ENCODE results near the gene USP47. TPM values are rescaled to one million over a fixed set of nuclear protein-coding genes. Genes with fewer than 3 reads are reported as not detected.

USP47 gene
- total RNA-seq, 1 experiment from 2014 or later, result 45.9 TPM

DNA sequence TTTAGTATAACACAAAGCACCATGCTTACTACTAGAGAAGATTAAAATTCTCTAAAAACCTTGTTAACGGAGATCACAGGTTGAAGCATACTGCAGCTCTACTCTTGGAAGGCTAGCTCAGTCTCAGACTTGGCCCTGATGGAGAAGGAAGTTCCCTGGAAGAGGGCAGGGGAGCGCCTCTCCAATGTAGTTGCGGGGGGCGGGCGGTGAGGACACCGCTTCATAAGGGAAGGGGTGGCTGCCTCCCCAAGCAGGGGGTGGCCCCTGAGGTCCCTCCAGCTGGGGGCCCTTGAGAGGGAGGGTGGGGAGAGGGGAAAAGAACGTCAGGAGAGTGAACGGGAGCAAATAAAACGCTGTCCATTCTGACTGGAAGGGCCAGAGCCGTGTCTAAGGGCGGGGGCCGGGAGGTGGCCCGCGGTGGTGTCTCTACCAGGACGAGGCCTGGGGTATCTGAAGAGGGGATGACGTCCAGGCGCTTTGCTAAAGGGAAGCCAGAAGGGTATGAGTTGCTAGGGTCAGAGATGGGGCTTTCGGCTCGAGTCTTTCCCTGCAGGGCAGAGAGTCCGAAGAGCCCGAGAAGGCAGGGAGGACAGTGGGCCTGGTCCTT is 553 bp upstream of the USP47 start:
- H3K36me3 ChIP-seq (ENCODE audit: insufficient read depth, low read length, poor library complexity, severe bottlenecking), result no peaks in the 10 kb centered on the region
- ChIA-PET CTCF (no interaction called here), POLR2A (ENCODE audit: low non-redundant PET) (interaction anchor here (0.6 kb wide), 1 partner anchor 15 kb away, joined by 4 read pairs; no protein-coding TSS in a partner anchor)
- H3K27me3 ChIP-seq (replicated peaks; ENCODE audit: insufficient read depth, low read depth, low read length, poor library complexity), result no peaks in the 10 kb centered on the region
- TF ChIP-seq, protein P1, sequence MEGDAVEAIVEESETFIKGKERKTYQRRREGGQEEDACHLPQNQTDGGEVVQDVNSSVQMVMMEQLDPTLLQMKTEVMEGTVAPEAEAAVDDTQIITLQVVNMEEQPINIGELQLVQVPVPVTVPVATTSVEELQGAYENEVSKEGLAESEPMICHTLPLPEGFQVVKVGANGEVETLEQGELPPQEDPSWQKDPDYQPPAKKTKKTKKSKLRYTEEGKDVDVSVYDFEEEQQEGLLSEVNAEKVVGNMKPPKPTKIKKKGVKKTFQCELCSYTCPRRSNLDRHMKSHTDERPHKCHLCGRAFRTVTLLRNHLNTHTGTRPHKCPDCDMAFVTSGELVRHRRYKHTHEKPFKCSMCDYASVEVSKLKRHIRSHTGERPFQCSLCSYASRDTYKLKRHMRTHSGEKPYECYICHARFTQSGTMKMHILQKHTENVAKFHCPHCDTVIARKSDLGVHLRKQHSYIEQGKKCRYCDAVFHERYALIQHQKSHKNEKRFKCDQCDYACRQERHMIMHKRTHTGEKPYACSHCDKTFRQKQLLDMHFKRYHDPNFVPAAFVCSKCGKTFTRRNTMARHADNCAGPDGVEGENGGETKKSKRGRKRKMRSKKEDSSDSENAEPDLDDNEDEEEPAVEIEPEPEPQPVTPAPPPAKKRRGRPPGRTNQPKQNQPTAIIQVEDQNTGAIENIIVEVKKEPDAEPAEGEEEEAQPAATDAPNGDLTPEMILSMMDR (conservative IDR thresholded peaks at IDR 0.05; ENCODE audit: low read depth, low read length), result no peak
- no peak for TF ChIP-seq EZH2 (IDR thresholded peaks at IDR 0.05; ENCODE audit: borderline replicate concordance, low read depth, low read length, poor library complexity, severe bottlenecking)
- no peaks in the 10 kb centered on the region for H3K9me3 ChIP-seq (ENCODE audit: low read depth, low read length, poor library complexity, severe bottlenecking)
- H3K4me1 ChIP-seq (ENCODE audit: insufficient read depth, low read length, poor library complexity, severe bottlenecking), result peaks cover 17% of the 10 kb centered on the region
- H3K4me3 ChIP-seq (ENCODE audit: low read depth, low read length, poor library complexity, severe bottlenecking), result peak overlapping the region; percentile 96
- peak; percentile 38 for DNase-seq (ENCODE audit: low spot score)
- peak overlapping the region; percentile 98 for H3K27ac ChIP-seq (ENCODE audit: low read depth, low read length, poor library complexity, severe bottlenecking)
- TSS peak; percentile 70 for BruUV-seq (replicated peaks)
- intact Hi-C loops (cut with micrococcal nuclease; ENCODE audit: unreplicated experiment), result no loop called here

DNA sequence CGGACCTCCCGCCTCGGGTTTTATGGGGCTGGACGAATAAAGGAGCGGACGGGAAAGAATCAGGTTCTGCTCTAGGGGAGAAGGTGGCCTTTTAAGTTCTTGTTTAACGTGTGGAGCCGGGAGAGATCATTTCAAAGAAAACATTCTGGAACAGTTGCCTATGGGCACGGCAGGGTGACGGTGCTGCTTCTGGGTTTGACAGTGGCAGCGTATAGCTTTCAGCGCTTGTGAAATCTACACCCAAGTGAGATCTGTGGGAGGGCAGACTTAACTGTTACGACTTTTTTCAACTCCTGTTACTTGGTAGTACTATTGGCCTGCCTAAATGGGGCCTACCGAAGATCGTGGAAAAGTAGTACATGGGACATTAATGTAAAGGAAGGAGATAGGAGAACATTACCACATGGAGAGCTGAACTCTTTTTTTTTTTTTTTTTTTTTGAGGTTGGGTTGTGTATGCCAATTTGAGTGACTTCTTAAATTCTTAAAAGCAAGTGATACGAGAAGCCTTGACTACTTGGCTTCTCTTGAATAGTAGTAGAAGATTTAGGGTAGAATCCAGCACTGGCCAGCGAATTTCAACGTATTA is 743 bp downstream of the USP47 start:
- H3K27ac ChIP-seq (ENCODE audit: low read depth, low read length, poor library complexity, severe bottlenecking), result peak overlapping the region; percentile 98
- peaks cover 17% of the 10 kb centered on the region for H3K4me1 ChIP-seq (ENCODE audit: insufficient read depth, low read length, poor library complexity, severe bottlenecking)
- H3K27me3 ChIP-seq (replicated peaks; ENCODE audit: insufficient read depth, low read depth, low read length, poor library complexity), result no peaks in the 10 kb centered on the region
- H3K4me3 ChIP-seq (ENCODE audit: low read depth, low read length, poor library complexity, severe bottlenecking), result peak overlapping the region; percentile 96
- peak; percentile 88 for DNase-seq (ENCODE audit: low spot score)
- CTCF ChIA-PET, result interaction anchor here (1.1 kb wide), 1 partner anchor 55 kb away, joined by 4 read pairs; no protein-coding TSS in a partner anchor
- intact Hi-C loops (cut with micrococcal nuclease; ENCODE audit: unreplicated experiment), result no loop called here
- no peaks in the 10 kb centered on the region for H3K36me3 ChIP-seq (ENCODE audit: insufficient read depth, low read length, poor library complexity, severe bottlenecking)
- H3K9me3 ChIP-seq (ENCODE audit: low read depth, low read length, poor library complexity, severe bottlenecking), result no peaks in the 10 kb centered on the region
- BruUV-seq (replicated peaks), result TSS peak; percentile 44
- POLR2A ChIA-PET (ENCODE audit: low non-redundant PET), result interaction anchor here (0.6 kb wide), 1 partner anchor 50 kb away, joined by 6 read pairs; no protein-coding TSS in a partner anchor
- TF ChIP-seq EZH2 (IDR thresholded peaks at IDR 0.05; ENCODE audit: borderline replicate concordance, low read depth, low read length, poor library complexity, severe bottlenecking), result no peak
- TF ChIP-seq, protein P1 (conservative IDR thresholded peaks at IDR 0.05; ENCODE audit: low read depth, low read length), result no peak

DNA sequence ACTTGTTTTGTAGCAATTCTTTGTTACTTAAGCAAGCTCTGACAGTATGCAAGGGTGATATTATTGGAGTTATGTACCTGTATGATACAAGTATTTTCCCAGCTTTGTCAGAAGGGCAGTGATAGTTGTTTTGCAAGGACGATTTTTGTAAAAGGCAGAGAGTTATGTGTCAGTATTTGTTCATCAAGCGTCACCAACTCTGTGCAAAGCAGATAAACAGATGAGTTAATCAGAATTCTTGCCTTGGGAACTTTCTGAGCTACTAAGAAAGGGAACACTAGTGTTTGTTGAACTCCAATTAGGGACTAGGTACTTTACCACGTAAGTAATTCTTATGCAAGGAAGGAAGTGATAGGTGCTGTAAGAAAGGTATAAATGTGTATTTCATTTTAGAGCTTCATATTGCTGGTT is 1.4 kb downstream of the USP47 start:
- intact Hi-C loops (cut with micrococcal nuclease; ENCODE audit: unreplicated experiment), result no loop called here
- DNase-seq (ENCODE audit: low spot score), result no peak
- Histone ChIP-seq H3K27me3 (replicated peaks; ENCODE audit: insufficient read depth, low read depth, low read length, poor library complexity) (no peaks in the 10 kb centered on the region), H3K27ac (ENCODE audit: low read depth, low read length, poor library complexity, severe bottlenecking) (peak overlapping the region; percentile 98), H3K9me3 (ENCODE audit: low read depth, low read length, poor library complexity, severe bottlenecking) (no peaks in the 10 kb centered on the region), H3K4me3 (ENCODE audit: low read depth, low read length, poor library complexity, severe bottlenecking) (peak overlapping the region; percentile 96), H3K4me1 (ENCODE audit: insufficient read depth, low read length, poor library complexity, severe bottlenecking) (peaks cover 17% of the 10 kb centered on the region), H3K36me3 (ENCODE audit: insufficient read depth, low read length, poor library complexity, severe bottlenecking) (no peaks in the 10 kb centered on the region)
- CTCF ChIA-PET, result interaction anchor here (1.1 kb wide), 1 partner anchor 56 kb away, joined by 4 read pairs; no protein-coding TSS in a partner anchor
- POLR2A ChIA-PET (ENCODE audit: low non-redundant PET), result no interaction called here
- TF ChIP-seq, protein P1 (conservative IDR thresholded peaks at IDR 0.05; ENCODE audit: low read depth, low read length), result no peak
- no peak for TF ChIP-seq EZH2 (IDR thresholded peaks at IDR 0.05; ENCODE audit: borderline replicate concordance, low read depth, low read length, poor library complexity, severe bottlenecking)
- no TSS peak for BruUV-seq (replicated peaks)
